Progenitor cell of endocrine pancreas (in vitro differentiated cells): ENCODE results near the gene LAMA5. TPM values are rescaled to one million over a fixed set of nuclear protein-coding genes. Genes with fewer than 3 reads are reported as not detected.

Experiments used
- DNase-seq: peaks from one replicate; pipeline ENCODE4 v3.0.0; 2021; ENCODE audit warnings: low spot score; ENCODE audit not compliant: unreplicated experiment
- H3K27ac Mint-ChIP-seq: 2 replicates; pipeline ENCODE4 v1.8.0; 2021; ENCODE audit warnings: mild to moderate bottlenecking, moderate library complexity, mixed read lengths
- H3K27me3 Mint-ChIP-seq: 2 replicates; pipeline ENCODE4 v1.8.0; 2021; ENCODE audit warnings: mixed read lengths
- H3K36me3 Mint-ChIP-seq: 2 replicates; pipeline ENCODE4 v1.8.0; 2022; ENCODE audit warnings: mixed read lengths; ENCODE audit not compliant: insufficient read depth
- H3K4me1 Mint-ChIP-seq: 2 replicates; pipeline ENCODE4 v1.8.0; 2021; ENCODE audit warnings: low read depth, mixed read lengths
- H3K4me3 Mint-ChIP-seq: 2 replicates; pipeline ENCODE4 v1.8.0; 2021; ENCODE audit warnings: low read depth, mild to moderate bottlenecking, moderate library complexity, mixed read lengths
- H3K9me3 Mint-ChIP-seq: 2 replicates; pipeline ENCODE4 v1.8.0; 2021; ENCODE audit warnings: low read depth, mixed read lengths
- total RNA-seq: library from RNA; stranded (reverse); gene quantifications from 2 replicates; pipeline ENCODE4 v1.2.1, GENCODE V29; 2021
- TF ChIP-seq, protein P1 (sequence below): fragments of 200-600 bp; sonication (generic); IDR thresholded peaks from one replicate; pipeline ENCODE4 v1.5.0; 2021; ENCODE audit warnings: antibody characterized with exemption, mild to moderate bottlenecking; ENCODE audit not compliant: unreplicated experiment

The LAMA5 gene
- total RNA-seq, 1 donor from 2014 or later, result 252 TPM

GRCh38 chr20:62367633-62368391 is 700 bp upstream of the LAMA5 start:
- no peak for DNase-seq
- Mint-ChIP-seq H3K27ac (peak overlapping the region; percentile 78), H3K4me1 (peaks cover 25% of the 10 kb centered on the region), H3K27me3 (no peaks in the 10 kb centered on the region), H3K4me3 (peak overlapping the region; percentile 69), H3K36me3 (no peaks in the 10 kb centered on the region), H3K9me3 (no peaks in the 10 kb centered on the region)
- TF ChIP-seq, protein P1, sequence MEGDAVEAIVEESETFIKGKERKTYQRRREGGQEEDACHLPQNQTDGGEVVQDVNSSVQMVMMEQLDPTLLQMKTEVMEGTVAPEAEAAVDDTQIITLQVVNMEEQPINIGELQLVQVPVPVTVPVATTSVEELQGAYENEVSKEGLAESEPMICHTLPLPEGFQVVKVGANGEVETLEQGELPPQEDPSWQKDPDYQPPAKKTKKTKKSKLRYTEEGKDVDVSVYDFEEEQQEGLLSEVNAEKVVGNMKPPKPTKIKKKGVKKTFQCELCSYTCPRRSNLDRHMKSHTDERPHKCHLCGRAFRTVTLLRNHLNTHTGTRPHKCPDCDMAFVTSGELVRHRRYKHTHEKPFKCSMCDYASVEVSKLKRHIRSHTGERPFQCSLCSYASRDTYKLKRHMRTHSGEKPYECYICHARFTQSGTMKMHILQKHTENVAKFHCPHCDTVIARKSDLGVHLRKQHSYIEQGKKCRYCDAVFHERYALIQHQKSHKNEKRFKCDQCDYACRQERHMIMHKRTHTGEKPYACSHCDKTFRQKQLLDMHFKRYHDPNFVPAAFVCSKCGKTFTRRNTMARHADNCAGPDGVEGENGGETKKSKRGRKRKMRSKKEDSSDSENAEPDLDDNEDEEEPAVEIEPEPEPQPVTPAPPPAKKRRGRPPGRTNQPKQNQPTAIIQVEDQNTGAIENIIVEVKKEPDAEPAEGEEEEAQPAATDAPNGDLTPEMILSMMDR, result no peak

- TF ChIP-seq, protein P1, result no peak
- peak overlapping the region; percentile 41 for H3K27ac Mint-ChIP-seq
- H3K27me3 Mint-ChIP-seq, result no peaks in the 10 kb centered on the region
- H3K4me1 Mint-ChIP-seq, result peaks cover 36% of the 10 kb centered on the region
- no peaks in the 10 kb centered on the region for H3K9me3 Mint-ChIP-seq
- peak; percentile 70 for DNase-seq
- no peaks in the 10 kb centered on the region for H3K36me3 Mint-ChIP-seq
- peak overlapping the region; percentile 69 for H3K4me3 Mint-ChIP-seq
These were observed 559 bp downstream of the LAMA5 start for GRCh38 chr20:62366370-62367135.

- peak overlapping the region; percentile 76 for H3K27ac Mint-ChIP-seq
- H3K4me3 Mint-ChIP-seq, result peak overlapping the region; percentile 69
- H3K27me3 Mint-ChIP-seq, result no peaks in the 10 kb centered on the region
- no peaks in the 10 kb centered on the region for H3K9me3 Mint-ChIP-seq
- DNase-seq, result no peak
- TF ChIP-seq, protein P1, result no peak
- no peaks in the 10 kb centered on the region for H3K36me3 Mint-ChIP-seq
- peaks cover 37% of the 10 kb centered on the region for H3K4me1 Mint-ChIP-seq
These were observed 1.2 kb downstream of the LAMA5 start for GRCh38 chr20:62365814-62366369.

- H3K4me1 Mint-ChIP-seq, result peaks cover 37% of the 10 kb centered on the region
- no peaks in the 10 kb centered on the region for H3K36me3 Mint-ChIP-seq
- DNase-seq, result no peak
- TF ChIP-seq, protein P1, result no peak
- H3K4me3 Mint-ChIP-seq, result peak overlapping the region; percentile 69
- no peaks in the 10 kb centered on the region for H3K27me3 Mint-ChIP-seq
- peak overlapping the region; percentile 76 for H3K27ac Mint-ChIP-seq
- H3K9me3 Mint-ChIP-seq, result no peaks in the 10 kb centered on the region
These were observed 2.0 kb downstream of the LAMA5 start for GRCh38 chr20:62364911-62365736.
